ENCODE data around the gene FBXW11. TPM values are rescaled to one million over a fixed set of nuclear protein-coding genes. Genes with fewer than 3 reads are reported as not detected.

FBXW11 gene
- total and polyA plus RNA-seq, 2 of the 13 experiments (the other 11 are each of a cell fraction or from before 2014, with no cell fraction given): 31.7 to 53.6 TPM

GRCh38 chr5:171946000-171946781 lies 60.2 kb downstream of the FBXW11 start:
- Histone ChIP-seq H3K36me3 (replicated peaks in 1 of 2; ENCODE audit: control insufficient read depth in 1 of 2, insufficient read depth in 2 of 2, low read length in 2 of 2) (no peaks in the 10 kb centered on the region), H2AFZ (ENCODE audit: low read length) (no peak overlapping the region), H3K4me2 (ENCODE audit: low read depth, low read length) (no peak overlapping the region), H3K4me3 (replicated peaks in 1 of 3; ENCODE audit: insufficient read depth in 1 of 3, low read depth in 2 of 3, low read length in 3 of 3) (no peak overlapping the region), H3K27me3 (ENCODE audit: control insufficient read depth in 1 of 2, insufficient read depth in 2 of 2, low read length in 2 of 2) (no peaks in the 10 kb centered on the region), H3K9me3 (ENCODE audit: low read length) (no peaks in the 10 kb centered on the region), H3K79me2 (ENCODE audit: insufficient read depth, low read length) (peaks cover 56% of the 10 kb centered on the region), H3K4me1 (ENCODE audit: insufficient read depth, low read length) (peaks cover 34% of the 10 kb centered on the region), H3K9ac (ENCODE audit: insufficient read depth, low read depth, low read length) (no peak overlapping the region), H4K20me1 (ENCODE audit: insufficient read depth, low read length) (peaks cover 15% of the 10 kb centered on the region; the same call in 1 of the 2 replicates), H3K27ac (ENCODE audit: extremely low read length, insufficient read depth, low read length) (no peak overlapping the region)
- ATAC-seq (no peak), DNase-seq (ENCODE audit: low spot score) (no peak), FAIRE-seq (peak; percentile 8)
- no TSS peak for BruUV-seq (replicated peaks)
- in situ Hi-C loops (cut with HindIII; ENCODE audit: extremely low pct_ligation_motif_present, low pct_unique_long_range_greater_than_20kb): no loop called here
- TF ChIP-seq ZNF12 (CRISPR knock-in tag; IDR thresholded peaks at IDR 0.05) (no peak), STAT5B (CRISPR knock-in tag; IDR thresholded peaks at IDR 0.05) (no peak), ZNF549 (CRISPR knock-in tag; IDR thresholded peaks at IDR 0.05) (no peak), TEAD3 (CRISPR knock-in tag; optimal IDR thresholded peaks at IDR 0.05; ENCODE audit: borderline replicate concordance) (peak; percentile 29)
- ChIA-PET POLR2A (no interaction called here), CTCF (ENCODE audit: low intra/inter-chr PET ratio, low total read pairs) (no interaction called here)
- 93% methylated on average over 3 of the region's 3 CpGs for WGBS (ENCODE audit: low lambda C conversion rate)
- intact Hi-C loops (cut with micrococcal nuclease; ENCODE audit: unreplicated experiment): no loop called here

DNA sequence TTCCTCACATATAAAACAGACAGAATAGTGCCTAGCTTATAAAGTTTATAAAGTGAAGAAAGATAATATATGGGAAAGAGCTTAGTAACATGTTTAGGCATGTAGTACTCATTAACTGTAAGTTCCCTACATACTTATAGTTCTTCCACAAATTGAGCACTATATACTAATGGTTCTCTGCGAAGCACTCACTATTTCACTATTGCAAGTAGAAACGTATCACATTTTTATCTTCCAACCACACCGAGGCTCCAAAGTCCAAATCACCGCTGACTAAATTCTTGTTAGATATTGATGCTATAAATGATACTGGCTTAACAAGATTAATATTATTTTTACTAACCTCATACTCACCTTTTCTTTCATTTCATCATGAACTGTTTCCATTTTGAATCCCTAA lies 61.0 kb downstream of the FBXW11 start:
- ATAC-seq: no peak
- no peak for TF ChIP-seq AFF4 (CRISPR knock-in tag; IDR thresholded peaks at IDR 0.05)
- no peak for TF ChIP-seq HNRNPH1 (optimal IDR thresholded peaks at IDR 0.05; ENCODE audit: low read depth, low read length)
- TF ChIP-seq, protein P1, sequence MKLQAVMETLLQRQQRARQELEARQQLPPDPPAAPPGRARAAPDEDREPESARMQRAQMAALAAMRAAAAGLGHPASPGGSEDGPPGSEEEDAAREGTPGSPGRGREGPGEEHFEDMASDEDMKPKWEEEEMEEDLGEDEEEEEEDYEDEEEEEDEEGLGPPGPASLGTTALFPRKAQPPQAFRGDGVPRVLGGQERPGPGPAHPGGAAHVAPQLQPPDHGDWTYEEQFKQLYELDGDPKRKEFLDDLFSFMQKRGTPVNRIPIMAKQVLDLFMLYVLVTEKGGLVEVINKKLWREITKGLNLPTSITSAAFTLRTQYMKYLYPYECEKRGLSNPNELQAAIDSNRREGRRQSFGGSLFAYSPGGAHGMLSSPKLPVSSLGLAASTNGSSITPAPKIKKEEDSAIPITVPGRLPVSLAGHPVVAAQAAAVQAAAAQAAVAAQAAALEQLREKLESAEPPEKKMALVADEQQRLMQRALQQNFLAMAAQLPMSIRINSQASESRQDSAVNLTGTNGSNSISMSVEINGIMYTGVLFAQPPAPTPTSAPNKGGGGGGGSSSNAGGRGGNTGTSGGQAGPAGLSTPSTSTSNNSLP (IDR thresholded peaks at IDR 0.05; ENCODE audit: low read depth, low read length): no peak
- TF ChIP-seq GMEB2 (CRISPR knock-in tag; IDR thresholded peaks at IDR 0.05; ENCODE audit: low read depth): no peak
- TF ChIP-seq TFDP1 (CRISPR knock-in tag; IDR thresholded peaks at IDR 0.05; ENCODE audit: borderline replicate concordance): no peak

More for the DNA sequence above, 61.0 kb downstream of the FBXW11 start:
- DNase-seq (ENCODE audit: low spot score) (no peak), FAIRE-seq (no peak)
- intact Hi-C loops (cut with micrococcal nuclease; ENCODE audit: unreplicated experiment): no loop called here
- H3K27ac ChIP-seq (ENCODE audit: extremely low read length, insufficient read depth, low read length): no peak overlapping the region
- H3K4me1 ChIP-seq (ENCODE audit: insufficient read depth, low read length): peaks cover 39% of the 10 kb centered on the region
- BruUV-seq (replicated peaks): no TSS peak
- peaks cover 57% of the 10 kb centered on the region for H3K79me2 ChIP-seq (ENCODE audit: insufficient read depth, low read length)
- WGBS (ENCODE audit: low lambda C conversion rate): 97% methylated on average over 4 of the region's 4 CpGs
- no peaks in the 10 kb centered on the region for H3K9me3 ChIP-seq (ENCODE audit: low read length)
- CTCF ChIA-PET (ENCODE audit: low intra/inter-chr PET ratio, low total read pairs): no interaction called here
- no peak overlapping the region for H3K4me2 ChIP-seq (ENCODE audit: low read depth, low read length)
- no peaks in the 10 kb centered on the region for H3K27me3 ChIP-seq (ENCODE audit: control insufficient read depth in 1 of 2, insufficient read depth in 2 of 2, low read length in 2 of 2)
- no peaks in the 10 kb centered on the region for H3K36me3 ChIP-seq (replicated peaks in 1 of 2; ENCODE audit: control insufficient read depth in 1 of 2, insufficient read depth in 2 of 2, low read length in 2 of 2)
- no peak overlapping the region for H3K4me3 ChIP-seq (replicated peaks in 1 of 3; ENCODE audit: insufficient read depth in 1 of 3, low read depth in 2 of 3, low read length in 3 of 3)
- H4K20me1 ChIP-seq (ENCODE audit: insufficient read depth, low read length): peaks cover 19% of the 10 kb centered on the region; the same call in 1 of the 2 replicates
- H2AFZ ChIP-seq (ENCODE audit: low read length): no peak overlapping the region
- POLR2A ChIA-PET: no interaction called here
- in situ Hi-C loops (cut with HindIII; ENCODE audit: extremely low pct_ligation_motif_present, low pct_unique_long_range_greater_than_20kb): no loop called here
- H3K9ac ChIP-seq (ENCODE audit: insufficient read depth, low read depth, low read length): no peak overlapping the region

All from HepG2 (cell line).